ENCODE results near the gene KSR1.
"Not testable (repeated sequence)": the region's sequence is repeated elsewhere in the genome, so short reads cannot be mapped to it uniquely, and the experiment has no call there.

The KSR1 gene

GRCh38 chr17:27627514-27627913, 171.3 kb downstream of the KSR1 start (continued):
- TF ChIP-seq, protein P1, sequence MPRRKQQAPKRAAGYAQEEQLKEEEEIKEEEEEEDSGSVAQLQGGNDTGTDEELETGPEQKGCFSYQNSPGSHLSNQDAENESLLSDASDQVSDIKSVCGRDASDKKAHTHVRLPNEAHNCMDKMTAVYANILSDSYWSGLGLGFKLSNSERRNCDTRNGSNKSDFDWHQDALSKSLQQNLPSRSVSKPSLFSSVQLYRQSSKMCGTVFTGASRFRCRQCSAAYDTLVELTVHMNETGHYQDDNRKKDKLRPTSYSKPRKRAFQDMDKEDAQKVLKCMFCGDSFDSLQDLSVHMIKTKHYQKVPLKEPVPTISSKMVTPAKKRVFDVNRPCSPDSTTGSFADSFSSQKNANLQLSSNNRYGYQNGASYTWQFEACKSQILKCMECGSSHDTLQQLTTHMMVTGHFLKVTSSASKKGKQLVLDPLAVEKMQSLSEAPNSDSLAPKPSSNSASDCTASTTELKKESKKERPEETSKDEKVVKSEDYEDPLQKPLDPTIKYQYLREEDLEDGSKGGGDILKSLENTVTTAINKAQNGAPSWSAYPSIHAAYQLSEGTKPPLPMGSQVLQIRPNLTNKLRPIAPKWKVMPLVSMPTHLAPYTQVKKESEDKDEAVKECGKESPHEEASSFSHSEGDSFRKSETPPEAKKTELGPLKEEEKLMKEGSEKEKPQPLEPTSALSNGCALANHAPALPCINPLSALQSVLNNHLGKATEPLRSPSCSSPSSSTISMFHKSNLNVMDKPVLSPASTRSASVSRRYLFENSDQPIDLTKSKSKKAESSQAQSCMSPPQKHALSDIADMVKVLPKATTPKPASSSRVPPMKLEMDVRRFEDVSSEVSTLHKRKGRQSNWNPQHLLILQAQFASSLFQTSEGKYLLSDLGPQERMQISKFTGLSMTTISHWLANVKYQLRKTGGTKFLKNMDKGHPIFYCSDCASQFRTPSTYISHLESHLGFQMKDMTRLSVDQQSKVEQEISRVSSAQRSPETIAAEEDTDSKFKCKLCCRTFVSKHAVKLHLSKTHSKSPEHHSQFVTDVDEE (CRISPR knock-in tag; IDR thresholded peaks at IDR 0.05), result no peak
- no peak for TF ChIP-seq ZFP3 (CRISPR knock-in tag; IDR thresholded peaks at IDR 0.05)
- no peak for TF ChIP-seq ZNF70 (CRISPR knock-in tag; IDR thresholded peaks at IDR 0.05)
- no peak for TF ChIP-seq RARB (CRISPR knock-in tag; IDR thresholded peaks at IDR 0.05)

DNA sequence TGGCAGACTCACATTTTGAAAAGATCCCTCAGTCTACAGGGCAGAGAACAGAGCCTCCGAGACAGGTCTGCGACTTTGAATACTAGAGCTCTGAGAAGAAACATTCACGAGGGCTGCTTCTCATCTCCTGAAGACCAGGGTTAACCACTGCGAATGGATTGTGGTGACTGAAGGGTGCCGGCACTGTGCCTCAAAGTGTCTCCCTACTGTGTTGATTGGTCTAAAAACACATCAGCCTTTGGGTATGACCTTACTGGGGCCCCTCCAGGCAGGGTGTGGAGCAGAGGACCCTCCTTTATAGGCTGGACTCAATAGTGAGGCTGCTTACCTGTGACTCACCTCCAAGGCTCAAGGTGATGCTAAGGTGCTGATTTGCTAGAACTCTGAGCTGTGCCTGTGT, 172.1 kb downstream of the KSR1 start:
- ATAC-seq, result no peak

DNA sequence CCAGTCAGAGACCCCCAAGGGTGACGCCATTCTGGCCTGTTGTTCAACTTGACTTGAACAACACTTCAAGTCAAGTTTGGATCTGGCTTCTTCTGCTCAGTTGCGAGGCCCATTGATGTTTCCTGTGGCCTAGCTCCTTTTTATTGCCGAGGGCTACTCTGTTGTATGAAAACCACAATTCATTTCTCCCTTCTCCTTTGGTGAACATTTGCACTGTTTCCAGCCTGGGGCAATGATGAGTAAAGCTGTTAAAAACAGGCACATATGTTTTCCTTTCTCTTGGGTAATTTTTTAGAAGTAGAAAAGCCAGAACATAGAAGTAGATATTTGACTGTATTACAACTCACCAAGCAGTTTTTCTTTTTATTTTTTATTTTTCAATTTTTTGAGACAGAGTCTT, 173.0 kb downstream of the KSR1 start:
- not testable (repeated sequence) for ATAC-seq

More for the DNA sequence above, 172.1 kb downstream of the KSR1 start:
- no peak for TF ChIP-seq CSDC2 (CRISPR knock-in tag; IDR thresholded peaks at IDR 0.05)
- no peak for TF ChIP-seq ISL1 (CRISPR knock-in tag; IDR thresholded peaks at IDR 0.05)

DNA sequence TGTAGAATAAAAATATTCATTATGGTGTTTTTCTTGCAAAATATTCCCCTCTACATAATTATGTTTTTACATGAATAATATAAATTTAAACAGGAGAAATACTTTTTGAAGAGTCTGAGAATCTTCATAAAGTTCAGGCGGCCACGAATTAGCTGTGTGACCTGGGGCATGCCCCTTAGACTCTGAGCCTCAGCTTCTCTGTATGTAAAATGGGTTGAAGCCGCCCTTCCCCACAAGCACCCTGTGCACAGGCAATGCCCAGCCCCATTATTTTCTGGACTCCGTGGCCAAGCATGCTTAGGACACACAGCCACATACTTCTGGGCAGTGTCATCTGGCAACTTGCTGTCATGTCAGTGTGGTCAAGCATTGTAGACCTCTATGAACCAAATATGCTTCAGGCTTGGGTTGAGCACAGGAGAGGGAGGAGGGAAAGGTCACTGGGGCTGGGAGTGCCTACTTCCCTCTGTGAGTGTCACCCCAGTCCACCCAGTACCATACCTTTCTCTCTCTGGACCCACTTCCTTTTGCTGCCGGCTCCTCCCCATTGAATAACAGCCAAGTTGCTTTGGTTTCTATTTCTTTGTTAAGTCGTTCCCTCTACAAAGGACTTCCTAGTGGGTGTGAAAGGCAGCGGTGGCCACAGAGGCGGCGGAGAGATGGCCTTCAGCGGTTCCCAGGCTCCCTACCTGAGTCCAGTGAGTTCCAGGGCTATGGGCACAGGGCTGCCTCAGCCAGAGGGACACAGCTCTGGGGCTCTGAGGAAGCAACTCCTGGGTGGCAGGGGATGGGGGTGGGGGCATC, 174.6 kb downstream of the KSR1 start, which contains the start of gene LGALS9:
TSS of gene LGALS9 (plus strand) at position 582 of the 804 bp plus-strand sequence. CDS start at position 660, 78 bp downstream.
- peak; percentile 28; the same call in 2 of the 3 replicates for ATAC-seq
- TF ChIP-seq RARB (CRISPR knock-in tag; IDR thresholded peaks at IDR 0.05) (no peak), ISL1 (CRISPR knock-in tag; IDR thresholded peaks at IDR 0.05) (no peak), ZFP30 (CRISPR knock-in tag; IDR thresholded peaks at IDR 0.05) (no peak), ZFP3 (CRISPR knock-in tag; IDR thresholded peaks at IDR 0.05) (no peak), ARNTL (CRISPR knock-in tag; IDR thresholded peaks at IDR 0.05; ENCODE audit: borderline replicate concordance, low read depth) (no peak), ESRRG (CRISPR knock-in tag; IDR thresholded peaks at IDR 0.05) (no peak), ZNF565 (CRISPR knock-in tag; conservative IDR thresholded peaks at IDR 0.05; ENCODE audit: low read depth) (no peak), CREB5 (CRISPR knock-in tag; IDR thresholded peaks at IDR 0.05; ENCODE audit: low read depth) (no peak), CSDC2 (CRISPR knock-in tag; IDR thresholded peaks at IDR 0.05) (no peak), PPARA (CRISPR knock-in tag; IDR thresholded peaks at IDR 0.05; ENCODE audit: borderline replicate concordance) (no peak), ZC3H10 (CRISPR knock-in tag; IDR thresholded peaks at IDR 0.05) (no peak), TOX (CRISPR knock-in tag; IDR thresholded peaks at IDR 0.05; ENCODE audit: borderline replicate concordance) (no peak), ZNF8 (CRISPR knock-in tag; IDR thresholded peaks at IDR 0.05) (no peak), ZNF70 (CRISPR knock-in tag; IDR thresholded peaks at IDR 0.05) (no peak), PATZ1 (CRISPR knock-in tag; IDR thresholded peaks at IDR 0.05; ENCODE audit: borderline replicate concordance) (no peak), SNAI2 (CRISPR knock-in tag; IDR thresholded peaks at IDR 0.05) (no peak), GLIS3 (CRISPR knock-in tag; IDR thresholded peaks at IDR 0.05) (no peak)
- TF ChIP-seq, protein P2, sequence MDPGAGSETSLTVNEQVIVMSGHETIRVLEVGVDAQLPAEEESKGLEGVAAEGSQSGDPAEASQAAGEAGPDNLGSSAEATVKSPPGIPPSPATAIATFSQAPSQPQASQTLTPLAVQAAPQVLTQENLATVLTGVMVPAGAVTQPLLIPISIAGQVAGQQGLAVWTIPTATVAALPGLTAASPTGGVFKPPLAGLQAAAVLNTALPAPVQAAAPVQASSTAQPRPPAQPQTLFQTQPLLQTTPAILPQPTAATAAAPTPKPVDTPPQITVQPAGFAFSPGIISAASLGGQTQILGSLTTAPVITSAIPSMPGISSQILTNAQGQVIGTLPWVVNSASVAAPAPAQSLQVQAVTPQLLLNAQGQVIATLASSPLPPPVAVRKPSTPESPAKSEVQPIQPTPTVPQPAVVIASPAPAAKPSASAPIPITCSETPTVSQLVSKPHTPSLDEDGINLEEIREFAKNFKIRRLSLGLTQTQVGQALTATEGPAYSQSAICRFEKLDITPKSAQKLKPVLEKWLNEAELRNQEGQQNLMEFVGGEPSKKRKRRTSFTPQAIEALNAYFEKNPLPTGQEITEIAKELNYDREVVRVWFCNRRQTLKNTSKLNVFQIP (CRISPR knock-in tag; IDR thresholded peaks at IDR 0.05; ENCODE audit: borderline replicate concordance, low read depth), result no peak

DNA sequence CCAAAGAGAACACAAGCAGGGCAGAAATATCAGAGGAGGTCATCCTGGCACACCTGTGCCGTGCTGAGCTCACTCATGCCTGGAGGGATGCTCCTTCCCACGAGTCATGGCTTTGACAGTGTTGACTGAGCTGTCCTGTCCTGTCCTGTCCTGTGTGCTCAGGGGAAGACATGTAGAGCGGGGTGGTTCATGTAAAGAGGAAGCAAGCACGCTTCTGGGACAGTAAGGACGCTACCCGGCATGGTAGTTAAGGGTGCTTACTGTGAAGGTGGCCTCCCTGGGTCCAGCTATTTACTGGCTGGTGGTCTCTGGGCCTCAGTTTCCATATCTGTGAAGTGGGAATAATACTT, 175.1 kb downstream of the KSR1 start:
- ATAC-seq, result no peak
- TF ChIP-seq TOX (CRISPR knock-in tag; IDR thresholded peaks at IDR 0.05; ENCODE audit: borderline replicate concordance) (no peak), ZNF70 (CRISPR knock-in tag; IDR thresholded peaks at IDR 0.05) (no peak), CREB5 (CRISPR knock-in tag; IDR thresholded peaks at IDR 0.05; ENCODE audit: low read depth) (no peak)
- TF ChIP-seq, protein P2 (CRISPR knock-in tag; IDR thresholded peaks at IDR 0.05; ENCODE audit: borderline replicate concordance, low read depth), result no peak

Measured in SK-N-SH treated with all-trans-retinoic acid at 6 μM for 48 hours (cell line).